ENCODE data around the gene PARD3. TPM values are rescaled to one million over a fixed set of nuclear protein-coding genes. Genes with fewer than 3 reads are reported as not detected.

The PARD3 gene
- polyA plus RNA-seq, 1 donor from 2014 or later = 12.4 TPM

DNA sequence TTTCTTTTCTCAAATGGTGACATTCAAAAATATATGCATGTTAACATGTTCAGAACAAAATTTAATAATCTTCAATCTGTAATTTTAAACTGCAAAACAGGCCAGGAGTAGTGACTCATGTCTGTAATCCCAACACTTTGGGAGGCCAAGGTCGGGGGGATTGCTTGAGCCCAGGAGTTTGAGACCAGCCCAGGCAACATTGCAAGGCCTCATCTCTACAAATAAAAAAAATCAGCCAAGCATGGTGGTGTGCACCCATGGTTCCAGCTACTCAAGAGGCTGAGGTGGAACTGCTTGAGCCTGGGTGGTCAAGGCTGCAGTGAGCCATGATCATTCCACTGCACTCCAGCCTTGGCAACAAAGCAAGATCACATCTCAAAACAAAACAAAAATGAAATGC, 394.3 kb downstream of the PARD3 start:
- no peak overlapping the region for H3K4me2 ChIP-seq (ENCODE audit: low read length)
- no peaks in the 10 kb centered on the region for H3K9me3 ChIP-seq (ENCODE audit: low read length)
- no peaks in the 10 kb centered on the region for H3F3A ChIP-seq (ENCODE audit: insufficient read depth, low read length, poor library complexity, severe bottlenecking)
- no peak overlapping the region for H3K4me3 ChIP-seq (ENCODE audit: low read length)
- H3K27me3 ChIP-seq (ENCODE audit: insufficient read depth, low read depth, low read length) = no peaks in the 10 kb centered on the region
- TF ChIP-seq MXI1 (conservative IDR thresholded peaks at IDR 0.05; ENCODE audit: poor library complexity, severe bottlenecking) (no peak), EZH2 (IDR thresholded peaks at IDR 0.05; ENCODE audit: borderline replicate concordance, insufficient read depth, low read length, poor library complexity, severe bottlenecking) (no peak)
- no peaks in the 10 kb centered on the region for H3K79me2 ChIP-seq (replicated peaks; ENCODE audit: insufficient read depth, low read length)
- H3K27ac ChIP-seq (ENCODE audit: low read length) = no peak overlapping the region
- H2AFZ ChIP-seq (ENCODE audit: low read depth, low read length) = no peak overlapping the region
- no peaks in the 10 kb centered on the region for H3K36me3 ChIP-seq (ENCODE audit: insufficient read depth, low read length)
- H4K20me1 ChIP-seq (ENCODE audit: insufficient read depth) = no peaks in the 10 kb centered on the region
- no peak overlapping the region for H3K9ac ChIP-seq (ENCODE audit: low read length)
- no peaks in the 10 kb centered on the region for H3K9me2 ChIP-seq (ENCODE audit: insufficient read depth, low read length)

DNA sequence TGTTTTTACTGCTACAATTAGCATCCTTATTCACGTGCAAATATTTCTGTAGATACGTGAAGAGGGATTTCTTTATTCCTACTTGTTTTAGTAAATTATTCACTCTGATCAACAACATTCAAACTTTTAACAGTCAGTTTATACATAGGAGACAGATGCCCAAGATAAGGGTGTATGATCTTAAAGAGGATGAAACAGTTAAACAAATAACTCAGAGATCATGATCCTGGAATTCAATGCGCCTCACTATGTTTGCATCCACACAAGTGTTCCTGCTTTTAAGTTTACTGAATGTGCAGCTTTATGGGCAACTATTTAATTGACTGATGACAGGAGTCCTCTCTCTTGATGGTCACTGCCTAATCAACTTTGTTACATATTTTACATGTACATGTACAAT, 394.8 kb downstream of the PARD3 start:
- Histone ChIP-seq H3F3A (ENCODE audit: insufficient read depth, low read length, poor library complexity, severe bottlenecking) (no peaks in the 10 kb centered on the region), H3K79me2 (replicated peaks; ENCODE audit: insufficient read depth, low read length) (no peaks in the 10 kb centered on the region), H3K9me3 (ENCODE audit: low read length) (no peaks in the 10 kb centered on the region), H3K27me3 (ENCODE audit: insufficient read depth, low read depth, low read length) (no peaks in the 10 kb centered on the region), H4K20me1 (ENCODE audit: insufficient read depth) (no peaks in the 10 kb centered on the region), H3K4me3 (ENCODE audit: low read length) (no peak overlapping the region), H3K9me2 (ENCODE audit: insufficient read depth, low read length) (no peaks in the 10 kb centered on the region), H3K9ac (ENCODE audit: low read length) (no peak overlapping the region), H2AFZ (ENCODE audit: low read depth, low read length) (no peak overlapping the region), H3K27ac (ENCODE audit: low read length) (no peak overlapping the region), H3K36me3 (ENCODE audit: insufficient read depth, low read length) (no peaks in the 10 kb centered on the region), H3K4me2 (ENCODE audit: low read length) (no peak overlapping the region)
- TF ChIP-seq RAD21 (conservative IDR thresholded peaks at IDR 0.05) = no peak
- no peak for TF ChIP-seq CTCF (IDR thresholded peaks at IDR 0.05; ENCODE audit: poor library complexity, severe bottlenecking)
- no peak for TF ChIP-seq TAF1 (IDR thresholded peaks at IDR 0.05; ENCODE audit: low read depth)
- TF ChIP-seq, protein P1, sequence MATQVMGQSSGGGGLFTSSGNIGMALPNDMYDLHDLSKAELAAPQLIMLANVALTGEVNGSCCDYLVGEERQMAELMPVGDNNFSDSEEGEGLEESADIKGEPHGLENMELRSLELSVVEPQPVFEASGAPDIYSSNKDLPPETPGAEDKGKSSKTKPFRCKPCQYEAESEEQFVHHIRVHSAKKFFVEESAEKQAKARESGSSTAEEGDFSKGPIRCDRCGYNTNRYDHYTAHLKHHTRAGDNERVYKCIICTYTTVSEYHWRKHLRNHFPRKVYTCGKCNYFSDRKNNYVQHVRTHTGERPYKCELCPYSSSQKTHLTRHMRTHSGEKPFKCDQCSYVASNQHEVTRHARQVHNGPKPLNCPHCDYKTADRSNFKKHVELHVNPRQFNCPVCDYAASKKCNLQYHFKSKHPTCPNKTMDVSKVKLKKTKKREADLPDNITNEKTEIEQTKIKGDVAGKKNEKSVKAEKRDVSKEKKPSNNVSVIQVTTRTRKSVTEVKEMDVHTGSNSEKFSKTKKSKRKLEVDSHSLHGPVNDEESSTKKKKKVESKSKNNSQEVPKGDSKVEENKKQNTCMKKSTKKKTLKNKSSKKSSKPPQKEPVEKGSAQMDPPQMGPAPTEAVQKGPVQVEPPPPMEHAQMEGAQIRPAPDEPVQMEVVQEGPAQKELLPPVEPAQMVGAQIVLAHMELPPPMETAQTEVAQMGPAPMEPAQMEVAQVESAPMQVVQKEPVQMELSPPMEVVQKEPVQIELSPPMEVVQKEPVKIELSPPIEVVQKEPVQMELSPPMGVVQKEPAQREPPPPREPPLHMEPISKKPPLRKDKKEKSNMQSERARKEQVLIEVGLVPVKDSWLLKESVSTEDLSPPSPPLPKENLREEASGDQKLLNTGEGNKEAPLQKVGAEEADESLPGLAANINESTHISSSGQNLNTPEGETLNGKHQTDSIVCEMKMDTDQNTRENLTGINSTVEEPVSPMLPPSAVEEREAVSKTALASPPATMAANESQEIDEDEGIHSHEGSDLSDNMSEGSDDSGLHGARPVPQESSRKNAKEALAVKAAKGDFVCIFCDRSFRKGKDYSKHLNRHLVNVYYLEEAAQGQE (IDR thresholded peaks at IDR 0.05; ENCODE audit: borderline replicate concordance) = no peak
- no peak for TF ChIP-seq EZH2 (IDR thresholded peaks at IDR 0.05; ENCODE audit: borderline replicate concordance, insufficient read depth, low read length, poor library complexity, severe bottlenecking)
- no peak for TF ChIP-seq EP300 (conservative IDR thresholded peaks at IDR 0.05; ENCODE audit: poor library complexity, severe bottlenecking)
- TF ChIP-seq MXI1 (conservative IDR thresholded peaks at IDR 0.05; ENCODE audit: poor library complexity, severe bottlenecking) = no peak
- TF ChIP-seq POLR2AphosphoS5 (IDR thresholded peaks at IDR 0.05) = no peak
- TF ChIP-seq SMC3 (conservative IDR thresholded peaks at IDR 0.05; ENCODE audit: poor library complexity) = no peak

DNA sequence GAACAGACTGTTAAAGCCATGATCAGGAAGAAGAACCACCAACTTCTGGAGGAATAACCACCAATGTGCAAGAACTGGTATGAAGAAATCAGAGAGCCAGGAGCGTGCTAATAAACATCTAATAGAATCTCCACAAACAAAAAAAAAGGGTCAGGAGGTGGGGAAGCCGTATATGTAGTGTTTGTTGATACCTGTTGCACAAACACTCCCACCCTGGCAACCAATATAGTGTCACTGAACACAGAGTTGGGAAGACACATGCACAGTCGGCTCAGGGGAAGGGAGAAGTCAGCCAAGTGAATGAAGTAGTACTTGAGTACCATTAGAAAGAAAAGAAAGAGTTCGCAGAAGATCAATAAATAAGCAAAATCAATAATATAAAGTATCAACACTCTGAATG, 400.1 kb downstream of the PARD3 start:
- H3K27me3 ChIP-seq (ENCODE audit: insufficient read depth, low read depth, low read length) = no peaks in the 10 kb centered on the region
- H3K9ac ChIP-seq (ENCODE audit: low read length) = no peak overlapping the region
- TF ChIP-seq EP300 (conservative IDR thresholded peaks at IDR 0.05; ENCODE audit: poor library complexity, severe bottlenecking) = no peak
- TF ChIP-seq EZH2 (IDR thresholded peaks at IDR 0.05; ENCODE audit: borderline replicate concordance, insufficient read depth, low read length, poor library complexity, severe bottlenecking) = no peak
- TF ChIP-seq RAD21 (conservative IDR thresholded peaks at IDR 0.05) = no peak
- TF ChIP-seq CTCF (IDR thresholded peaks at IDR 0.05; ENCODE audit: poor library complexity, severe bottlenecking) = no peak
- no peak for TF ChIP-seq SMC3 (conservative IDR thresholded peaks at IDR 0.05; ENCODE audit: poor library complexity)
- TF ChIP-seq POLR2AphosphoS5 (IDR thresholded peaks at IDR 0.05) = no peak
- TF ChIP-seq MXI1 (conservative IDR thresholded peaks at IDR 0.05; ENCODE audit: poor library complexity, severe bottlenecking) = no peak
- TF ChIP-seq TAF1 (IDR thresholded peaks at IDR 0.05; ENCODE audit: low read depth) = no peak
- TF ChIP-seq, protein P1 (IDR thresholded peaks at IDR 0.05; ENCODE audit: borderline replicate concordance) = no peak
- H3K36me3 ChIP-seq (ENCODE audit: insufficient read depth, low read length) = no peaks in the 10 kb centered on the region
- H3K4me3 ChIP-seq (ENCODE audit: low read length) = no peak overlapping the region
- no peaks in the 10 kb centered on the region for H3K9me3 ChIP-seq (ENCODE audit: low read length)
- H2AFZ ChIP-seq (ENCODE audit: low read depth, low read length) = no peak overlapping the region
- H3K4me2 ChIP-seq (ENCODE audit: low read length) = no peak overlapping the region
- no peak overlapping the region for H3K27ac ChIP-seq (ENCODE audit: low read length)
- no peaks in the 10 kb centered on the region for H4K20me1 ChIP-seq (ENCODE audit: insufficient read depth)
- no peaks in the 10 kb centered on the region for H3K9me2 ChIP-seq (ENCODE audit: insufficient read depth, low read length)
- no peaks in the 10 kb centered on the region for H3F3A ChIP-seq (ENCODE audit: insufficient read depth, low read length, poor library complexity, severe bottlenecking)
- no peaks in the 10 kb centered on the region for H3K79me2 ChIP-seq (replicated peaks; ENCODE audit: insufficient read depth, low read length)
